ENCODE measurements around the gene TCF7L1.

The TCF7L1 gene

GRCh38 chr2:85277416-85278158 is 144.4 kb downstream of the TCF7L1 start:
- ChIA-PET CTCF (interaction anchor here (0.9 to 6.7 kb wide), 6 partner anchors 12 to 211 kb away, joined by 3 to 66 read pairs (median 4); partner anchors contain the start of gene TCF7L1), POLR2A (interaction anchor here (1.2 kb wide), 1 partner anchor 144 kb away, joined by 7 read pairs; the partner anchor contains the start of gene TCF7L1)
- TF ChIP-seq, protein P1, sequence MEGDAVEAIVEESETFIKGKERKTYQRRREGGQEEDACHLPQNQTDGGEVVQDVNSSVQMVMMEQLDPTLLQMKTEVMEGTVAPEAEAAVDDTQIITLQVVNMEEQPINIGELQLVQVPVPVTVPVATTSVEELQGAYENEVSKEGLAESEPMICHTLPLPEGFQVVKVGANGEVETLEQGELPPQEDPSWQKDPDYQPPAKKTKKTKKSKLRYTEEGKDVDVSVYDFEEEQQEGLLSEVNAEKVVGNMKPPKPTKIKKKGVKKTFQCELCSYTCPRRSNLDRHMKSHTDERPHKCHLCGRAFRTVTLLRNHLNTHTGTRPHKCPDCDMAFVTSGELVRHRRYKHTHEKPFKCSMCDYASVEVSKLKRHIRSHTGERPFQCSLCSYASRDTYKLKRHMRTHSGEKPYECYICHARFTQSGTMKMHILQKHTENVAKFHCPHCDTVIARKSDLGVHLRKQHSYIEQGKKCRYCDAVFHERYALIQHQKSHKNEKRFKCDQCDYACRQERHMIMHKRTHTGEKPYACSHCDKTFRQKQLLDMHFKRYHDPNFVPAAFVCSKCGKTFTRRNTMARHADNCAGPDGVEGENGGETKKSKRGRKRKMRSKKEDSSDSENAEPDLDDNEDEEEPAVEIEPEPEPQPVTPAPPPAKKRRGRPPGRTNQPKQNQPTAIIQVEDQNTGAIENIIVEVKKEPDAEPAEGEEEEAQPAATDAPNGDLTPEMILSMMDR (IDR thresholded peaks at IDR 0.05; ENCODE audit: insufficient read depth, low read length, missing control alignments) = no peak
- peak overlapping the region; percentile 39 for H3K4me3 ChIP-seq (ENCODE audit: low read depth, low read length)
- DNase-seq (ENCODE audit: low read depth, low spot score) = no peak

GRCh38 chr2:85278361-85278760 is 145.2 kb downstream of the TCF7L1 start:
- peak overlapping the region; percentile 39; the same call in 1 of the 2 replicates for H3K4me3 ChIP-seq (ENCODE audit: low read depth, low read length)
- TF ChIP-seq, protein P1 (IDR thresholded peaks at IDR 0.05; ENCODE audit: insufficient read depth, low read length, missing control alignments) = no peak
- DNase-seq (ENCODE audit: low read depth, low spot score) = no peak
- CTCF ChIA-PET = interaction anchor here (1.0 to 6.7 kb wide), 6 partner anchors 12 to 164 kb away, joined by 3 to 66 read pairs (median 5); partner anchors contain the start of gene TCF7L1
- POLR2A ChIA-PET = interaction anchor here (1.2 kb wide), 1 partner anchor 145 kb away, joined by 7 read pairs; the partner anchor contains the start of gene TCF7L1

GRCh38 chr2:85281553-85281952 is 148.4 kb downstream of the TCF7L1 start:
- TF ChIP-seq, protein P1 (IDR thresholded peaks at IDR 0.05; ENCODE audit: insufficient read depth, low read length, missing control alignments) = no peak
- ChIA-PET CTCF (interaction anchor here (0.8 to 12.2 kb wide), 4 partner anchors 15 to 214 kb away, joined by 3 to 188 read pairs (median 162); partner anchors contain the start of gene TCF7L1), POLR2A (no interaction called here)
- DNase-seq (ENCODE audit: low read depth, low spot score) = no peak
- H3K4me3 ChIP-seq (ENCODE audit: low read depth, low read length) = no peak overlapping the region

DNA sequence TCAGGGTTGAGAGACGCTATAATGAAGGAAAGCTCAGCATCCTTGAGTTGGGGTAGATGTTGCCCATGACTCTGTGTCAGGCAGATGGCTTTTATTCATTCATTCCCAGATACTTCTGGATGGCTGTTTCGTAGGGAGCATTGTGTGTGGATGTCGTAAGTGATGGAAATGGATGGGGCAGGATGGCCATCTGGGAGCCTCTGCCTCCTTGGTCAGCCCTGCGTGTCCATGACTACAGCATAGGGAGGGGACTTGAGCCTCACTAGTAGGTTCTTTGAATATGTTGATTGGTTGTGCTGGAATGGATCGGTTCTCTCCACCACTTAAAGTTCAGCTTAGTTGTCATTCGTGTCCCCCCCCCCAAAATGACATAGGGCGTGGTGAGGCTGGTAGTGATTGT is 149.7 kb downstream of the TCF7L1 start:
- POLR2A ChIA-PET = interaction anchor here (0.6 kb wide), 1 partner anchor 122 kb away, joined by 3 read pairs; no protein-coding TSS in a partner anchor
- CTCF ChIA-PET = interaction anchor here (9.6 to 12.2 kb wide), 3 partner anchors 15 to 216 kb away, joined by 146 to 188 read pairs (median 179); partner anchors contain the start of gene TCF7L1
- DNase-seq (ENCODE audit: low read depth, low spot score) = no peak
- TF ChIP-seq, protein P1 (IDR thresholded peaks at IDR 0.05; ENCODE audit: insufficient read depth, low read length, missing control alignments) = no peak
- H3K4me3 ChIP-seq (ENCODE audit: low read depth, low read length) = no peak overlapping the region

DNA sequence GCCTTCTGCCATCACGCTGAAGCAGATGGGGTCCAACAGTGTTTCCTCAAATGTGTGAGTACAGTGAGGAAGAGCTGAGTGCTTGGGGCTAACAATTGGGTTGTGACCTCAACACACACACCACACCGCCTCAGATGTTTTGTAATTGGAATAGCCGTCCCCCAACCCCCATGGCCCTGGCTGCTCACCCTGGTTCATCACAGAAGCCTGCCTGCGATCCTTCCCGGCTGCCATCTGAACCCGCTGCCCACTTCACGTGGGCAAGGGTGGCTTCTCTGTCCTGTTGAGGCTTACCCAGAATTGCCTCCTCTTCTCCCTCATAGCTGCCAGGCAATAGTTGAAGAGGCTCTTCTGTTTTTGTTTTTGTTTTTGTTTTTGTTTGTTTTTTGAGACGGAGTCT is 150.4 kb downstream of the TCF7L1 start:
- TF ChIP-seq, protein P1 (IDR thresholded peaks at IDR 0.05; ENCODE audit: insufficient read depth, low read length, missing control alignments) = no peak
- no peak overlapping the region for H3K4me3 ChIP-seq (ENCODE audit: low read depth, low read length)
- ChIA-PET POLR2A (no interaction called here), CTCF (interaction anchor here (0.6 to 12.2 kb wide), 6 partner anchors 15 to 217 kb away, joined by 3 to 188 read pairs (median 80); partner anchors contain the start of gene TCF7L1)
- DNase-seq (ENCODE audit: low read depth, low spot score) = no peak

GRCh38 chr2:85286918-85287317 is 153.7 kb downstream of the TCF7L1 start:
- TF ChIP-seq, protein P1 (IDR thresholded peaks at IDR 0.05; ENCODE audit: insufficient read depth, low read length, missing control alignments) = no peak
- ChIA-PET POLR2A (no interaction called here), CTCF (interaction anchor here (1.0 to 12.2 kb wide), 9 partner anchors 11 to 243 kb away, joined by 3 to 188 read pairs (median 5); partner anchors contain the start of gene TCF7L1)
- H3K4me3 ChIP-seq (ENCODE audit: low read depth, low read length) = no peak overlapping the region
- no peak for DNase-seq (ENCODE audit: low read depth, low spot score)

Data from AG04449 (cell line).